ENCODE results near the gene PLEKHG3.

PLEKHG3 gene

DNA sequence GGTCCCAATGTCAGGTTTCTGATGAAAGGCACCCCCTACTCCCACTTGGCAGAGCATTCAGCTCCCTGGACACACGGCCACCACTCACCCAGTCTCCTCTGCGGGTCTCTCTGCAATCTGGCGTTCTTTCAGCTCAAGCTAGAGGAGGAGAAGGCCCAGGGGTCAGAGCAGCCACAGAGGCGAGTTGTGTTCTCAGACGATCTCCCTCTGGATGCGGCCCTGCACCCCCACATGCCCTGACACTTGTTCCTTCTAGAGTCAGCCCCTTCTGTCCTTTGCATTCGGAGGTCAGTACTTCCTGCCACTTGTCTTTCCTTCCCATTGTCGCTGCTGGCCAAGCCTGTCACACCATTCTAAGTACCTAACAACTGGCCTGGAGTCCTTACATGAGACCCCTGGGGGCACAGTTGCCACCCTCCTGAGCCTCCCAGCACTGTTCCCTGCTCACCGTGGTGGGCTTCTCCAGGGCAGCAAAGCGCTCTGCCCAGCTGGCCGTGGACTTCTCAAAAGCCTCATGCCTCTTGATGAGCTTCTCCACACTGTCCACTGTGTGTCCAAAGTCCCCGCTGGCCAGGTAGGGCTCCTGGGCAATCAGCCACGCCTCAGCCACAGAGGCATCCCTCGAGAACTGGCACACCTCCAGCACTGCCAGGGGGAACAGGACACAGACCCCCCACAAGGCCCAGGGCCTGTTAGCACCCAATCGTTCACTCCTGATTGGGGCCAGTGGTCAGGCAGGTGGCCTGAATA is 63.2 kb downstream of the PLEKHG3 start:
- no peak for DNase-seq

- no peak for DNase-seq
Observed at GRCh38 chr14:64768401-64769095, 64.3 kb downstream of the PLEKHG3 start.

GRCh38 chr14:64769096-64770020 is 65.1 kb downstream of the PLEKHG3 start:
- no peak for DNase-seq

DNA sequence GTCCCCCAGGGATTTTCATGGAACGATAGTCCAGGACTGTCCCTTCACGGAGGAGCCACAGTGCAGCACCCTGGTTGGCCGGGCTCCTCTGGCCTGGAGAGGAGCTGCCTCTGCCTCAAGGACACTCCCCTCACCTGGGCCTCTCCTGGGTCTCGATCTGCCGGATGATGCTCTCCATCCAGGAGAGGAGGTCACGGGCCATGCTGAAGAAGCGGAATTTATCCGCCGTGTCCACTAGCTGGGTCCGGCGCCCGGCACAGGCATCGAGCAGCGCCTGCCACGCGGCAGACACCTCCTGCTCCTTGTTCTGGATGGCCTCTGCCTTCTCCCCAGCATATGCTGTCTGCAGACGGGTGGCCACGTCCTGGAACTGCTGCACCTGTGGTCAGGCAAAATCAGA is 66.5 kb downstream of the PLEKHG3 start:
- DNase-seq = no peak

GRCh38 chr14:64771161-64771560 is 66.9 kb downstream of the PLEKHG3 start:
- no peak for DNase-seq

DNA sequence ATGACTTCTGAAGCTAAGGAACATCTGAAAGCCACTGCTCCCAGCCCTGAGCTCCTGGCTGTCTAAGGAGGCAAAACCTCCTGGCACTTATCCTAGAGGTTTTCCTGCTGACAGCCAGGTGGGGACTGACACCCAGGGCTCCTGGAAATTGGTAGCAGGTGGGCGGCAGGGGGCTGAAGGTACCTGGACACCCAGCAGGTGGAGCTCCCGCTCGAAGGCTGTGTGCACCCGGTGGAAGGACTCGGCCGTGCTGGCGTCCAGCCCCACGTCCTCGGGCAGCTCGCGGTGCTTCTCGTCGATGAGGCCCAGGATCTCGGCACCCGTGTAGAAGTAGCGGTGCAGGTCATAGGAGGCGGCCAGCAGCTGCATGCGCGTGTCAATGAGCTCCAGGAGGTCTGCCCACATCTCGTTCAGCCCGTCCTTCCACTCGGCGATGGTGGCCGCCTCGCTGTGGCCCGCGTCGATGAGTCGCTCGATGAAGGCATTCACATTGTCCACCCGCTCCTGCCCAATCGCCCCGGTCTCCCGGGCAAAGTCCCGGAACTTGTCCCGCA is 68.2 kb downstream of the PLEKHG3 start:
- no peak for DNase-seq

GRCh38 chr14:64773046-64773445 is 68.8 kb downstream of the PLEKHG3 start:
- DNase-seq = no peak

DNA sequence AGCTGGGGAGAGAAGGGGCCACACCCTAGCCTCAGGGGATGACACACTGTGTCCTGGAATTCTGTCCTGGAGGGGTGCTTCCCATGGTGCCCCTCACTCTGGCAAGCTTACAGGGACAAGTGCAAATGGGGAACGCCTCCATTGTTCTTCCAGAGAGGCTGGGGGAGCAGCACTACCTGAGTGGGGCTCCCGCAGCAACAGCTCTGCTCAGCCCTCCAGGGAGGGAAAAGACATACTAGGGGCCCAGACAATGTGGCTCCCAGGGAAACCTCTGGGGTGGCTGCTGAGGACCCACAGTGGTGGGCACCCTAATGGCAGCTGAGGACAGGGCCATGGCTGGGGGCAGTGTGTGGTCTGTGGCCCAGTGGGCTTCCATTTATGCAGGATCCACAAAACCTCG is 69.4 kb downstream of the PLEKHG3 start:
- DNase-seq = no peak

DNA sequence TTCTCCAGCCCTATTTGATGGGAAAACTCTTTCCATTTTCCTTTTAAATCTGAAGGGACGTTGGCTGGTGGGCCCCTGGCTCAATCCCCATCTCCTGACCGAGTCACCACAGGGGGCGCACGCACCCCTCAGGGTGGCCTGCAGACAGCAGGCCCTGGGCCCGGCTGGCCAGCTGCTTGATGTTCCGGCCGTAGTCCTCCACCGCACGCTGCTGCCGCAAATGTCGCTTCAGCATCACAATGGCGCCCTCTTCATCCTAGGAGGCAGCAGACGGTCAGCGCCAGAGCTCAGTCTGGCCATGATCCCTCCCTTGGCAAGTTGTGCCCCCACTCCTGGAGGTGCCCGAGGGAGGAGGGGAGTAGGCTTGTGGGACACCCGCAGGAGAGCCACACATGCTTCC is 70.0 kb downstream of the PLEKHG3 start:
- no peak for DNase-seq

DNA sequence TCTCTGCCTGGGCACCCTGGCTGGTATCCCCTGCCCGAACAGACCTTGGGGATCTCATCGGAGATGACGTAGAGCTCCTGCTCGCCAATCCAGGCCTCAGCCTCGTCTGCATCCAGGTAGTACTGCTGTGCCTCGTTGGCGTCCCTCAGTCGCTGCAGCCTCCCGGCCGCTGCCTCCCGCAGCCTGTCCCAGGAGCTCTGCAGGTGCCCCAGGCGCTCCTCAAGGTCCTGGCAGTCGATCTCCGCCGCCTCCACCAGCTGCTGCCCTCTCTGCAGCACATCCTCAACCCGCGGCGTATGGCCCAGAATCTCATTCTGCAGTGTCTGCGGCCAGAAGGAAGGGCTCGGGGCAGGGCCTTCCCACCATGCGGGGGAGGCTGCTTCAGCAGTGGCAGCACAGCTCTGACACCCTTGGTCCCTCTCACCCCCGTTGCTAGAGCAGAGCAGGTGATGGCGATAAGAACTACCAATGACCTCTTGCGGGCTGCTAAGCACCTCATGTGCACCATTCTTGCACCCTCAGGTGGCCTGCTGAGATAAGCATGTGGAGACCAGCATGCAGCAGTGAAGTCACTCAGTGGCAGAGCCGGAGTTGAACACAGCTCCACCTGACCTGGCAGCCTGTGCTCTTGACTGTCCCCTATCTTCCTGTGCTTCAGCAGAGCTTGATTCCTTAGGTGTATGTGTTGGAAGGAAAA is 71.0 kb downstream of the PLEKHG3 start:
- no peak for DNase-seq

DNA sequence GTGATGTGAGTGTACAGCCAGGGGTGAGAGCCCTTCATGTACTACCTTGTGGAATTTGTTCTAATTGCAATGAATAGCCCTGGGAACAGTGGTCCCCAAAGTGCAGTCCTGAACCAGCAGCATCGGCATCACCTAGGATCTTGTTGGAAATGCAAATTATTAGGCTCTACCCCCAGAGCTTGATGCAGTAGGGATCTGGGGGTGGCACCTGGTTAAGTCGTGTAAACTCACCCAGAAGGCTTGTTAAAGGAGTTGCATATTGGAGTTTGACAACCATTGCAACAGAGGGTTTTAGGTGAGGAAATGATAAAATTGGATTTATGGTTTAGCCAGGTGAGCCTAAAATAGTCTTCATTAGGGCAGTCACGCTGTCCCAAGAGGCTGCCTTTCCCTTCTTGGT is 73.2 kb downstream of the PLEKHG3 start:
- DNase-seq = no peak

DNA sequence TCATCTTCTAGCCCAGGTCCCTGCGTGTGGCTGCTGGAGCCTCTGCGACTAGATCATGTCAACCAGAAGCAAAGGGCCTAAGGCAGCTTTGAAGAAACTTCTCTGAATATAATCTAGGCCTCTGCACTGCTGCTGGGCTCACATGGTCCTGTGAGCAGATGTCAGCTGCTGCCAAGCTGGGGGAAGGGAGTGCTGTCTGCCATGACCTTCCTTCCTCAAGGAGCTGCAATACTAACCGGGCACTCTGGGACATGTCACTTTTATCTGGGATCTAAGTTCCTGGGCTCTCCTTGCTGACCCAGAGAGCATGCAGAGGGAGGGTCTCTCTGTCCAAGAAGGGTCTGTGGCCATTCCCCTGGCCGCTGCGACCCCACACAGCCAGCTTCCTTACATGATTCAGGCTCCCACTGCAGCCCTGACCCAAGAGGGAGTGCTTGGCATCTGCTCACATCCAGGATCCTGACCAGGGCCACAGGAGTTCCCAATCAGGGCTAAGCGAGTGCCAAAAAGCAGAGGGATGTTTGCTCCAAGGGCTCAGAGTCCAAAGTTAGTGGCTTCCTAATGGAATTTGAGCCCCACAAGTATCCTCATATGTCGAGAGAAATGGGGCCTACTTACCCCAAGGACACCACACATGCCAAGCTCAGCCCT is 74.0 kb downstream of the PLEKHG3 start:
- DNase-seq = no peak

GRCh38 chr14:64779472-64779871 is 75.2 kb downstream of the PLEKHG3 start:
- no peak for DNase-seq

GRCh38 chr14:64782196-64782595 is 78.0 kb downstream of the PLEKHG3 start:
- DNase-seq = no peak

DNA sequence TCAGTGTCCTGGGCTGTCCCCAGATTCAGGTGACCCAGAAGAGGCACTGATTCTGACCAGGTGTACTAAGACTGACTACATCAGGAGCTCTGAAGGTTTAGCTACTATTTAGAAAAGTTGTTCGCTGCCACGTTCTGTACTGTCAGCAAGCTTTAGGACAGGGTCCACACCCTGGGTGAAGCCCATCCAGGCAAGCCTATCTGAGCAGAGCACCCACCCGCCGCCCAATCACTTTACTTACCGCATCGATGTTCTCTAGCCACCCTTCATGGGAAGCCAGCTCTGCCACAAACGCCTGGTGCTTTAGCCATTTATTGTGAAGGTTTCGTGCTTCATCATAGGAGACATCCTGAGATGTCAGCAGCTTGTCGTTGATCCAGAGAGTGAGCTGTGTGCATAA is 79.8 kb downstream of the PLEKHG3 start:
- no peak for DNase-seq

DNA sequence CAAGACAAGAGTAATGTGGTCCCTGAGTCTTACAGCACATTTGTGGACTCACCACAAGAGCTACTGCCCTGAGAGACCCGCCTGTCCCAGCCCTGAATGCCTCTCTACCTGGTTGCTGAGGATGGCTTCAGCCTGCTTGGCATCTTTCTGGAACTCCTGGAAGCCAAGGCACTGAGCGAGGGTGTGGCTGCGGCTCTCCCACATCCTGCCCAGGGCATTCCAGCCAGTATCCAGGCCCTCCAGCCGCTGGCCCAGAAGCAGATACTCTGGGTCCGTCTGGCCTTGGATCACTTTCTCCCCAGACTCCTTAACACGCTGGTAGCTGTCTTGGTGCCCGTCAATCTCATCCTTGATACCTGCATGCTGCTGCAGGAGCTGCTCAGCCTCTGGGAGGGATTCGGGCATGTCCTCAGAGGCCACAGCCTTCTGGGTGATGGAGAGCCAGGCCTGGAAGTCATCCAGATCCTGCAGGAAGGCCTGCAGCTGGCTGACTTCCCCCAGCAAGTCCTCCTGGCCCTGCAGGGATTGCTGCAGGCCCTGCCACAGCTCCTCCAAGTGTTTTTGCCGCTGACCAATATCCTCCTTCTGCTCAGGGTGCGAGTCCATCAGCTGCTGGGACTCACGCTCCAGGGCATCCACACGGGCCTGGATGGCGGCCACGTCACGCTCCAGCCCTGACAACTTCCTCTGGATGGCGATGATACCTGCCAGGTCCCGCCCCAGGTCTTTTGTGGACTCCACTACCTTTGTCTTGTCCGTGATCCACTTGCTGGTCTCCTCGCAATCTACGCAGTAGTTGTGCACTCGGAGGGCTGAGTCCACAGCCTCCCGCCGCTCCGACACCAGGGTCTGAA is 82.3 kb downstream of the PLEKHG3 start:
- no peak for DNase-seq

DNA sequence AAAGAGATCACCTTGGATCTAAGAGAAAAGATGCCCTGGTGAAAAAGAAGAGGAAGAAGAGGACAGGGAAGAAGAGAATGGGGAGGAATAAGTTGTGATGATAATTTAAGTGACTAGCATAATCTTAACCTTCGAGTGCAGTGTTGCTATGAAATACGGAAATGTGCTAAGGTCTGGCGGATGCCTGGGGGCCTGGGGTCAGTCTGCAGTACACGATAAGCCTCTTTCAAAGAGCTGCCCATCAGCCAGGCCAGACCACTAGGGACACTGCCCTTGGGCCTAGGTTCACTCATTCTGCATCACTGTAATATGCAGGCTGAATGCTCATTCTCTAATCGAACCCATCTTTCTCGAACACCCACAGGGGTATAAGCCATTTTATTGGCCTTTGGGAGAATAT is 83.4 kb downstream of the PLEKHG3 start:
- DNase-seq = no peak

- no peak for DNase-seq
Observed at GRCh38 chr14:64788706-64789105, 84.5 kb downstream of the PLEKHG3 start.

DNA sequence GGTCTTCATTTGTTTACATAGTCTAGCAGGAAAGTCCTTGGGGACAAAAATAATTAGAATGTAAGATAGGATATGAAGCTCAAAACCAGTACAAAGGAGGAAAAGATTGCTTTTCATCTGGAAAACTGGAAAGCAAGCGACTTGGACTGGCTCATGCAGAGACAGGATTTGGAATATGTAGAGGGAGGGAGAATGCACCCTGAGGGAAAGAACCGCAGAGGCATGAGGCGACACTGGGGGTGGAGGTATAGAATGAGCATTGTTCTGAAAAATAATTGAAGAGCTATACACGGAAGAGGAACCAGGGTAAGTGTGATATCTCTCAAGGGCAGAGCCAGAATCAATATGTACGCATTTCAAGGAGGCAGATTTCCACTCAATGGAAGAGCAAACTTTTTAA is 85.5 kb downstream of the PLEKHG3 start:
- no peak for DNase-seq

DNA sequence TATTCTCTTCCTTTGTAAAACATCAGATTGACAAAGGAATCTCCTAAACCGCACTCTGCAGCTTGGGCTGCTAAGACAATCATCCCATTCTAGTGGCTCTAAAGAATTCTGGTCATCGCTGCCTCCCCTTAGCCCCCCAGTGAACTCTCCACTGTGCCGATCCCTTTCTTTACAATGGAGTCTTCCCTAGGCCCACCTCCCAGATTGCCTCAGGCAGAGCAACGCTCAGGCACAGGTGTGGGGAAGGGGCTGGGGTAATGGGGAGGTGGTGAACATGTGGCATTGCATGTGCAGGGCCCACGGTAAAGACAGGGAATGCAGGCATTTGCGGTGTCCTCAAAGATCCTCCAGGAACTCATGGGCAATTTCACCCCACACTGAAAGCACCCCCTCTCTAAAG is 86.3 kb downstream of the PLEKHG3 start:
- DNase-seq = no peak

- DNase-seq = no peak
Observed at GRCh38 chr14:64792231-64792630, 88.0 kb downstream of the PLEKHG3 start.
